HUES48 (cell line): ENCODE data around the gene TPM4.

Experiments
- H3K27ac ChIP-seq: one replicate; pipeline ENCODE4 v1.7.0; 2013; ENCODE audit warnings: low read depth, low read length, inconsistent platforms
- H3K27me3 ChIP-seq: 2 replicates; pipeline ENCODE4 v1.6.1; 2013; ENCODE audit warnings: mild to moderate bottlenecking, low read length; ENCODE audit not compliant: control insufficient read depth, insufficient read depth
- H3K36me3 ChIP-seq: 2 replicates; pipeline ENCODE4 v1.6.1; 2013; ENCODE audit warnings: low read length; ENCODE audit not compliant: control insufficient read depth, insufficient read depth
- H3K4me1 ChIP-seq: 2 replicates; pipeline ENCODE4 v1.6.1; 2013; ENCODE audit warnings: mild to moderate bottlenecking, low read length; ENCODE audit not compliant: control insufficient read depth, insufficient read depth
- H3K4me3 ChIP-seq: 2 replicates; pipeline ENCODE4 v1.5.1; 2013; ENCODE audit warnings: mild to moderate bottlenecking, low read depth, low read length
- H3K9ac ChIP-seq: 2 replicates; pipeline ENCODE4 v1.6.1; 2013; ENCODE audit warnings: mild to moderate bottlenecking, low read depth, low read length, moderate library complexity
- H3K9me3 ChIP-seq: 2 replicates; pipeline ENCODE4 v1.6.1; 2013; ENCODE audit warnings: low read length; ENCODE audit not compliant: control insufficient read depth, insufficient read depth

TPM4 gene

GRCh38 chr19:16061943-16062342 lies 14.4 kb upstream of the TPM4 start:
- Histone ChIP-seq H3K36me3 (no peaks in the 10 kb centered on the region), H3K4me1 (peaks cover 9% of the 10 kb centered on the region), H3K9me3 (no peaks in the 10 kb centered on the region; the same call in 1 of the 2 replicates), H3K9ac (no peak overlapping the region), H3K27ac (no peak overlapping the region), H3K27me3 (no peaks in the 10 kb centered on the region), H3K4me3 (no peak overlapping the region)

DNA sequence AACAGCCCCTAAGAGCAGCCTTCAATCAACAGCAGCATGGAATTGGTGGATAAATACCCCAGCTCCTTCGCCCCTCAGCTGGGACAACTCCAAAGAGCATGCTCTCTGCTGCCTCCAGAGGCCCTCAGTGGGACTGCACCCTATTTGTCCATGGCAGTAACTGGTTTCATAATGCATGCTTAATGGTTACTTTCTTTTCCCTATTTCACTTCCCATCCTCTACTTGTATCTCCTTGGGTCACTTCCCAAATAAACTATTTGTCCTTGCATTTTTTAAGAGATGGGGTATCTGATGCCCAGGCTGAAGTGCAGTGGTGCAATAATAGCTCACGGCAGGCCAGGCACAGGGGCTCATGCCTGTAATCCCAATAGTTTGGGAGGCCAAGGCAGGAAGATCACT lies 13.5 kb upstream of the TPM4 start:
- no peak overlapping the region for H3K27ac ChIP-seq
- H3K27me3 ChIP-seq = no peaks in the 10 kb centered on the region
- H3K9me3 ChIP-seq = no peaks in the 10 kb centered on the region
- no peaks in the 10 kb centered on the region for H3K36me3 ChIP-seq
- H3K9ac ChIP-seq = no peak overlapping the region
- peaks cover 9% of the 10 kb centered on the region for H3K4me1 ChIP-seq
- no peak overlapping the region for H3K4me3 ChIP-seq

- Histone ChIP-seq H3K36me3 (no peaks in the 10 kb centered on the region), H3K27me3 (no peaks in the 10 kb centered on the region), H3K4me1 (peaks cover 9% of the 10 kb centered on the region), H3K4me3 (no peak overlapping the region), H3K9ac (no peak overlapping the region), H3K27ac (no peak overlapping the region), H3K9me3 (no peaks in the 10 kb centered on the region)
Observed at GRCh38 chr19:16064209-16064889, 11.9 kb upstream of the TPM4 start.

GRCh38 chr19:16066611-16067104 lies 9.6 kb upstream of the TPM4 start:
- Histone ChIP-seq H3K4me1 (peaks cover 9% of the 10 kb centered on the region), H3K27ac (no peak overlapping the region), H3K27me3 (no peaks in the 10 kb centered on the region), H3K4me3 (no peak overlapping the region), H3K9me3 (no peaks in the 10 kb centered on the region), H3K36me3 (no peaks in the 10 kb centered on the region), H3K9ac (no peak overlapping the region)

- Histone ChIP-seq H3K9ac (no peak overlapping the region), H3K27ac (no peak overlapping the region), H3K9me3 (no peaks in the 10 kb centered on the region), H3K36me3 (no peaks in the 10 kb centered on the region), H3K4me3 (no peak overlapping the region), H3K27me3 (no peaks in the 10 kb centered on the region), H3K4me1 (peaks cover 9% of the 10 kb centered on the region)
Observed at GRCh38 chr19:16067205-16067938, 8.9 kb upstream of the TPM4 start.

DNA sequence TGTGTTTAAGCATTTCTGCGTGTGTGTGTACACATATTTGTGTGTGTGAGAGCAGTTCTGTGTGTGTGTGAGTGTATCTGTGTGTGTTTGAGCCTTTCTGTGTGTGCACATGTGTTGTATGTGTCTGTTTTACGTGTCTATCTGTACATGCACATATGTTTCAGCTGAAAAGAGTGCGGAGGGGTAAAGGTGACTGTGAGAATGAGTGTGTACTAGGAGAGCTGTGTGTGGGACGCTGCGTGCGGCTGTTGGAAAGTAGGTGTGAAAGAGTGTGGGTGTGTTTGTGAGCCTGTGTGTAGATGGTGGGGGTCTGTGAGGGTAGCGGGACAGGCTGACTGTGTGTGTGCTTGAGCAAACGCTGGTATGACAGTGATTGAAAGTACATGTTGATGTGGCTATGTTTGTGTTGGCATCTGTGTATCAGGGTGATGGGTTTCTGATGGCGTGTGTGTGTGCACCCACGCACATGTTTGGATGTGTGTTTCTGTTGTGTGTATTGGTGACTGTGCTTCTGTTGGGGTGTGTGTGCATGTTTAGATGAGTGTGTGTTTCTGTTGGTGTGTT lies 7.5 kb upstream of the TPM4 start:
- Histone ChIP-seq H3K27me3 (no peaks in the 10 kb centered on the region), H3K9me3 (no peaks in the 10 kb centered on the region), H3K27ac (no peak overlapping the region), H3K36me3 (no peaks in the 10 kb centered on the region), H3K9ac (no peak overlapping the region), H3K4me1 (peaks cover 9% of the 10 kb centered on the region), H3K4me3 (no peak overlapping the region)

DNA sequence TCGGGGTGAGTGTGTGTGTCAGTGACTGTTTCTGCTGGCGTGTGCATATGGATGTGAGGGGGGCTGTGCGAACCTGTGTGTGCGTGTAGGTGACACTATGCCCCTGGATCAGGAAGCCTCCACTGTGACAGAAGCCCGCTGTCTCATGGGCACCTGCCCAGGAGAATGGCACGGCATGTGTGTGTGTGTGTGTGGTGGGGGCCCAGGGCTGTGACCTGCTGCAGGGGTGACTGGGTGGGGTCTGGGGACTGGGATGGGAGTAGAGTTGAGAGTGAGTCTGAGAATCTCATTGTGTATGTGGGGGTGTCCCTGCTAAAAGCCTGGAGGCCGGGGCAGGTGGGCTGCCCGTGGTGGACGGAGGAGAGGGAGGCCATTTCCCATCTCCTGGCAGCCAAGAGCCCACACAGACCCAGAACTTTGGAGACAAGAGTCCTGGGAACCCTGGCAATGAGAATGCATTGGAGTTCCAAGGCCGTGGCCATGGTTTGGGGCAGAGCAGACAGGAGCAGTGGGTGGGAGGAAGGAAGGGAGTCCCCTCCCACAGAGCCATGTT lies 6.4 kb upstream of the TPM4 start:
- peaks cover 9% of the 10 kb centered on the region for H3K4me1 ChIP-seq
- no peaks in the 10 kb centered on the region for H3K27me3 ChIP-seq
- H3K4me3 ChIP-seq = no peak overlapping the region
- no peak overlapping the region for H3K27ac ChIP-seq
- H3K9ac ChIP-seq = no peak overlapping the region
- no peaks in the 10 kb centered on the region for H3K9me3 ChIP-seq
- no peaks in the 10 kb centered on the region for H3K36me3 ChIP-seq

- Histone ChIP-seq H3K27ac (no peak overlapping the region), H3K9me3 (no peaks in the 10 kb centered on the region), H3K9ac (no peak overlapping the region), H3K36me3 (no peaks in the 10 kb centered on the region), H3K4me1 (peaks cover 8% of the 10 kb centered on the region), H3K27me3 (no peaks in the 10 kb centered on the region), H3K4me3 (no peak overlapping the region)
Observed at GRCh38 chr19:16070366-16070990, 5.8 kb upstream of the TPM4 start.

DNA sequence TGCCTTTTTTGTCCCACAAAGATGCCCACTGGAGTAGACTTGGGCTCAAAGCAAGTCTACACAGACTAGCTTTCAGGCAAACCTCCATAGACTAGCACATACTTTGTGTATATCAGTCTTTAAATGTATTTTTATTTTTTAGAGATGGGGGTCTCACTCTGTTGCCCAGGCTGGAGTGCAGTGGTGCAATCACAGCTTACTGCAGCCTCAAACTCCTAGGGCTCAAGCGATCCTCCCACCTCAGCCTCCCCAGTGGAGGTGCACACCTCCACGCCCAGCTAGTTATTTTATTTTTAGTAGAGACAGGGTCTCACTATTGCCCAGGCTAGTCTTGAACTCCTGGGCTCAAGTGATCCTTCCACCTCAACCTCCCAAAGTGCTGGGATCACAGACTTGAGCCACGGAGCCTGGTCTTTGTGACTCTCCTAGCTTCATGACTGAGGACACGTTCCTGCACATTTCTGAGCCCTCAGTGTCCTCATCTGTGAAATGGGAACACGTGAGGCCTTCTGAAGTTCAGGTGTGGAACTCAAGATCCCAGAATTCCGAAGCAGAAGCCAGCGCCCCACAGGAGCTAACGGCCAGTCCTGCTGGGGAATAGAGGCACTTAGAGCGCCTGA lies 5.1 kb upstream of the TPM4 start:
- Histone ChIP-seq H3K9me3 (no peaks in the 10 kb centered on the region), H3K9ac (no peak overlapping the region), H3K4me3 (no peak overlapping the region), H3K36me3 (no peaks in the 10 kb centered on the region), H3K27ac (no peak overlapping the region), H3K27me3 (no peaks in the 10 kb centered on the region), H3K4me1 (peaks cover 9% of the 10 kb centered on the region)

- Histone ChIP-seq H3K27me3 (no peaks in the 10 kb centered on the region), H3K9me3 (no peaks in the 10 kb centered on the region), H3K4me3 (no peak overlapping the region), H3K4me1 (peaks cover 8% of the 10 kb centered on the region), H3K9ac (no peak overlapping the region), H3K36me3 (peaks cover 2% of the 10 kb centered on the region; the same call in 1 of the 2 replicates), H3K27ac (no peak overlapping the region)
Observed at GRCh38 chr19:16073481-16073880, 2.8 kb upstream of the TPM4 start.
